ENCODE results near the gene HMHB1.

HMHB1 gene

DNA sequence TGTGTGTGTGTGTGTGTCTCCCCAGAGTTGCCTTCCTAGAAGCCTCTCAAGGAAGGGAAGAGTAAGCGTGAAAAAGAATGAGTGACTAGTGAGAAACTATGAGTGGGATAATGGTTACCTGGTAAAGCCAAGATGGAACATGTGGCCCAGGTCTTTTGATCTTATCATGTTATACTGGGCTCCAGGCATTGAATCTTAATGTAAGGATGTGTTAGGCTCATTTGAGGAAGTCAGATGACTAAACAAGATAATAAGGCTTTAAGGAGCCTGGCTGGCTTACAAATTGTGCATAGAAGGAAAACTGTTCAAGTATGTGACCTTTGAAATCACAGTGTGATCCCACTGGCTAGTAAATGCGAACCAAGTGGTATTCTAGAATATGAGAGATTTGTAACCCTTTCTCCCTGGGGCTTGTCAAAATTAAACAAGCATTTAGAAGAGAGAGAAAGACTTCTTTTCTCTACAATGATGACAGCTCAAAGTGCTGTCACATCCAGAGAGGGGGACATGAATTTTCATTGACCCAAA, 29.9 kb upstream of the HMHB1 start:
- Histone ChIP-seq H3K9me3 (ENCODE audit: insufficient read depth, low read depth, low read length) (peaks cover 4% of the 10 kb centered on the region; the same call in 1 of the 2 replicates), H3K36me3 (ENCODE audit: insufficient read depth, low read length) (no peaks in the 10 kb centered on the region), H3K27ac (ENCODE audit: low read depth, low read length) (peak overlapping the region; percentile 40), H3K9ac (ENCODE audit: low read depth, low read length) (no peak overlapping the region), H3K4me3 (ENCODE audit: low read length) (no peak overlapping the region), H3K27me3 (ENCODE audit: insufficient read depth, low read length) (no peaks in the 10 kb centered on the region), H3K4me1 (ENCODE audit: insufficient read depth, low read length) (peaks cover 19% of the 10 kb centered on the region)
- 95% methylated on average over 2 of the region's 2 CpGs for WGBS

DNA sequence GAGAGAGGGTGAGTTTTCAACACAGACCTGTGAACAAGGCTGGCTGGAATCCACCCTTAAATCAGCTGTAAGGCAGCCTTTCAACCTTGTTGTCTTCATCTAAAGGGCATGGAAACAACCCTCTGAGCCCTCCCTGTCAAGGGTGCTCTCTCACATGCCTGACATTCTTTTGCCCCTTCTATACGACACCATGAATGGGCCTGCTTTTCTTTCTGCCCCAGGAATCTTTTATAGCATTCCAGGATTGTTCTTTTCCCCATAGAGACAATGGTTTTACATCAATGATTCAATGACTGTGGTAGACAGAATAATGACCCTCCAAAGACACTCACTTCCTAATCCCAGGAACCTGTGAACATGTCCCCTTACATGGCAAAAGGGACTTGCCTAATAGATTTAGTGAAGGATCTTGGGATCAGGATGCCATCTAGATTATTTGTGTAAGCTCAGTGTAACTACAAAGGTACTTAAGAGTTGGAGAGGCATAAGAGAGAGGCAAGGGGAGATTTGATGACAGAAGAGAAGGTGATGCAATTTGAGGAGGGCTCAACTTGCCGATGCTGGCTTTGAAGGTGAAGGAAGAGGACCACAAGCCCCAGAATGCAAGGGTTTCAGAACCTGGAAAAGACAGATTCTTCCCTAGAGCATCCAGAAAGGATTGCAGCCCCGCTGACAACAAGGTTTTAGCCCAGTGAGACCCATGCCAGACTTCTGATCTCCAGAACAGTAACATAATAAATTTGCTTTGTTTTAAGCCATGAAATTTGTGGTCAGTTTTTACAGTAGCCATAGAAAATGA, 29.2 kb upstream of the HMHB1 start:
- WGBS = 55% methylated on average over 3 of the region's 3 CpGs
- Histone ChIP-seq H3K9ac (ENCODE audit: low read depth, low read length) (no peak overlapping the region; the same call in 1 of the 2 replicates), H3K36me3 (ENCODE audit: insufficient read depth, low read length) (no peaks in the 10 kb centered on the region), H3K4me3 (ENCODE audit: low read length) (no peak overlapping the region), H3K9me3 (ENCODE audit: insufficient read depth, low read depth, low read length) (peaks cover 4% of the 10 kb centered on the region; the same call in 1 of the 2 replicates), H3K27me3 (ENCODE audit: insufficient read depth, low read length) (no peaks in the 10 kb centered on the region), H3K4me1 (ENCODE audit: insufficient read depth, low read length) (peaks cover 19% of the 10 kb centered on the region), H3K27ac (ENCODE audit: low read depth, low read length) (peak overlapping the region; percentile 72)

DNA sequence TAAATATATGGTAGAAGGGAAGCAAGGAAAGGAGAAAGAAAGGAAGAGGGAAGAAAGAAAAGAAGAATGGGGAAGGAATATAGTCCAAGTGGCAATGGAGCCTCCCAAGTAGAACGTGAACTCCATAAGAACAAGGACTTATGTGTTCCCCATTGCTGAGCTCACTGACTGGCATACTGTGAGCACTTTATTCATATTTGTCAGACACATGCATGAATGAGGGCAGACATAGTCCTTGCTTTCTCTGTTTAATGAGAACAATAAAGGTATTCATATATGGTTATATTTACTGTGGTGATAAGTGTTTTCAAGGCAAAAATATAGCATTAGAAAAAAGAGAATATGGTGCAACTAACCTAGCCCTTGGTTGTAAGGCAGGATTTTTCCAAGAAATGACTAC, 23.6 kb upstream of the HMHB1 start:
- H3K9ac ChIP-seq (ENCODE audit: low read depth, low read length) = no peak overlapping the region
- 94% methylated on average over 1 of the region's 1 CpG for WGBS
- H3K27ac ChIP-seq (ENCODE audit: low read depth, low read length) = no peak overlapping the region
- no peaks in the 10 kb centered on the region for H3K36me3 ChIP-seq (ENCODE audit: insufficient read depth, low read length)
- H3K27me3 ChIP-seq (ENCODE audit: insufficient read depth, low read length) = no peaks in the 10 kb centered on the region
- no peaks in the 10 kb centered on the region for H3K9me3 ChIP-seq (ENCODE audit: insufficient read depth, low read depth, low read length)
- no peak overlapping the region for H3K4me3 ChIP-seq (ENCODE audit: low read length)
- peaks cover 10% of the 10 kb centered on the region for H3K4me1 ChIP-seq (ENCODE audit: insufficient read depth, low read length)

DNA sequence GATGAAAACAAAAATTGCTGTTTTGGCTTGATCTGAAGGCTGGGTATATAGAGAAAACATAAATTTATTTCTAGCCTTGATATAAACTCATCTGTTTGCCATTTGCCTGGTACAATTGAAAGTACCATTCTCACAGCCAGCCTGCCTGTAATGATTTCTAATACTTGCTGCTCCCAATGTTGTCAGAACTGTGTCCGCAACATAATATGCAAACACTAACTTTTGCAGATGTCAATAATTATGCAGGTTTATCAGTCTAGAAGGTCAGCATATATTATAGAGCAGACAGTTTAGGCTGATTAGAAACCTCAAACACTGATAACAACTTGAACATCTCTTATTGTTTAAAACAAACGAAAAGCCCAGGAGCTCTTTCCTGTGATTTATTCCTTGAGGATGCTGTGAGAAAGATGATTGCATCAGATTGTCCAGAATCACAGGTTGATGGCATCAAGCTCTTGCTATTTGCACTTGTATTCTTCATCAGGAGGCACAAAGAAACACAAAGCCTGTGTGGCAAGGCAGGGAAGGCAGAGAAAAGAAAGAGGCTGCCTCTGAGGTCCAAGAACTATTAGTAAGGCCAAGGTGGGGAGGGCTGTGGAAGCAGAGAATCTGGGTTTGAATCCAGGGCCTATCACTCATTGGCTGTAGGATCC, 21.4 kb upstream of the HMHB1 start:
- H3K4me3 ChIP-seq (ENCODE audit: low read length) = no peak overlapping the region
- H3K4me1 ChIP-seq (ENCODE audit: insufficient read depth, low read length) = peaks cover 7% of the 10 kb centered on the region
- no peaks in the 10 kb centered on the region for H3K9me3 ChIP-seq (ENCODE audit: insufficient read depth, low read depth, low read length)
- H3K9ac ChIP-seq (ENCODE audit: low read depth, low read length) = no peak overlapping the region
- 91% methylated on average over 2 of the region's 2 CpGs for WGBS
- no peaks in the 10 kb centered on the region for H3K27me3 ChIP-seq (ENCODE audit: insufficient read depth, low read length)
- no peaks in the 10 kb centered on the region for H3K36me3 ChIP-seq (ENCODE audit: insufficient read depth, low read length)
- no peak overlapping the region for H3K27ac ChIP-seq (ENCODE audit: low read depth, low read length)

DNA sequence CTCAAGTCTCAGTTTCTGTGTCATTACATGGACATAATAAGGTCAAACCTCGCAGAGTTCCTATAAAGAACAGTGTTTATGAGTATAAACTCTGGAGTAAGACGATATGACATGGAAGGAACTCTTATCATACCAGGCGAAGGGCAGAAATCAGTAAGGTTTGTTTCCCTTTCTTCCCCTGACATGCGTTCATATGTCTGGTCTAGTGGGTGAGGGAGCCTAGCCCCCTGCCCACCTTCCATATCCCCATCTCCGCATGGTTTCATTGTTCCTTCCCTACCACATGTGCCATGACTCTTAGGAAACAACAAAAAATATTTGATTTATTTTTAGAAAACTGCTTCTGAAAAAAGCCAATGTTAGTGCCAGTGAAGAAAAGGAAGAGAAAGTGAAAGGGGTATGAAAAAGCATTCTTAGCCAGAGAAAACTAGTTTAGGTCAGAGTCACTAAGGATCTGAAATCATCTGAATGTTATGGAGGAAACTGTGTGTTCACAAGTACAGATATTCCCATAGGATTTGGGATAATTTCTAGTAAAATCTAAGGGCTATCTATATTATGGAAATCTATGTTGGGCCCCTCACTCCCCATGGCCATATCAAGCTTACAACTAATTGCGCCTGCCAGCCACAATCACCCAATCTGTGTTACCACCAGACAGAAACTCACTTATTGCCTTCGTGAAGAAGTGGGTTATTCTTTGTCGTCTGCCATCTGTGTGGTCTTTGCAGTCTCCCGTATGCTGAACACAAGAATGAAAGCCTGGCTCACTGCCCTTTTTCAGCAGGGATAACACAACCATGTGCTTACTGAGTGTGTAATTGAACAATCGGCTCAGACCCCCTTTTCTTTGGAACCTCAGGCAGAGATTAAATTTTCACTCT, 19.9 kb upstream of the HMHB1 start:
- 92% methylated on average over 7 of the region's 10 CpGs for WGBS
- no peaks in the 10 kb centered on the region for H3K27me3 ChIP-seq (ENCODE audit: insufficient read depth, low read length)
- no peak overlapping the region for H3K9ac ChIP-seq (ENCODE audit: low read depth, low read length)
- no peaks in the 10 kb centered on the region for H3K9me3 ChIP-seq (ENCODE audit: insufficient read depth, low read depth, low read length)
- no peak overlapping the region for H3K27ac ChIP-seq (ENCODE audit: low read depth, low read length)
- H3K4me1 ChIP-seq (ENCODE audit: insufficient read depth, low read length) = peaks cover 7% of the 10 kb centered on the region
- no peak overlapping the region for H3K4me3 ChIP-seq (ENCODE audit: low read length)
- no peaks in the 10 kb centered on the region for H3K36me3 ChIP-seq (ENCODE audit: insufficient read depth, low read length)

DNA sequence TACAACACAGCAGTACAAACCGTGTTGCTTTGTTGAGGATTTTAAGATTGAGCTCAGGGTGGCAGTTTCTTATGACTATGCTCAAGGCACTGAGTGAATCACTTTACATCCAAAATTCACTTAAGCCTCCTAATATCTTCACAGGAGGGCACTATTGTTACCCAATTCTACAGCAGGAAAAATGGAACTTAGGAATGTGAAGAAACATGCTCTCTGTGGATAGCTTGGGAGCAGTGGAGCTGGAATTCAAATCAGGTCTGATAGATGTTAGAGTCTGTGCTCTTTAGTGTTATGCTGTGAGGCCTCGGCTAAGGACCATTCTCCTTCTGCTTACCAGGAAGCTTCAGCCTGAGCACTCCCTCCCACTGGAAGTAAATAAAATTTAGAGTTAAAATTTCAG, 18.7 kb upstream of the HMHB1 start:
- no peak overlapping the region for H3K9ac ChIP-seq (ENCODE audit: low read depth, low read length)
- no CpG with 5 or more reads among the region's 2 CpGs for WGBS
- H3K4me1 ChIP-seq (ENCODE audit: insufficient read depth, low read length) = peaks cover 7% of the 10 kb centered on the region
- H3K27ac ChIP-seq (ENCODE audit: low read depth, low read length) = no peak overlapping the region
- no peaks in the 10 kb centered on the region for H3K27me3 ChIP-seq (ENCODE audit: insufficient read depth, low read length)
- no peak overlapping the region for H3K4me3 ChIP-seq (ENCODE audit: low read length)
- no peaks in the 10 kb centered on the region for H3K9me3 ChIP-seq (ENCODE audit: insufficient read depth, low read depth, low read length)
- H3K36me3 ChIP-seq (ENCODE audit: insufficient read depth, low read length) = no peaks in the 10 kb centered on the region

DNA sequence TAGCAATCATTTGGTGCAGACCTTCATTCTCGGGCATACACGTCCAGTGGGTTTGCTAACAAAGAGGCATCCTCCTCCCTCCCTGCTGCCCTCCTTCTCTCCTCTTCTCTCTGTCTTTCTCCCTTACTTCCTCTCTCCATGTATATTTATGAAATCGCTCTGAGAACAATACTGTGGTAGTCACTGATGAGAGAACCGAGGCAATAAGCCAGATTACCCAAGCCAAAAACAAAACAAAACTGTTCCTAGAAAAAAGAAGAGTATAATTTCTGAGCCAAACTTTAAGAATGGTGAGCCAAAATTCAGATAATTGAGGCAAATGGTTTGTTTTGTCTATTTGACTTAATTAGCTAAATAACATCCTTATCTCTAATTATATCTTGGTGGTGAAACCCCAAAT, 15.8 kb upstream of the HMHB1 start:
- Histone ChIP-seq H3K36me3 (ENCODE audit: insufficient read depth, low read length) (no peaks in the 10 kb centered on the region), H3K9ac (ENCODE audit: low read depth, low read length) (no peak overlapping the region), H3K27me3 (ENCODE audit: insufficient read depth, low read length) (no peaks in the 10 kb centered on the region), H3K4me3 (ENCODE audit: low read length) (no peak overlapping the region), H3K9me3 (ENCODE audit: insufficient read depth, low read depth, low read length) (no peaks in the 10 kb centered on the region), H3K4me1 (ENCODE audit: insufficient read depth, low read length) (peaks cover 7% of the 10 kb centered on the region), H3K27ac (ENCODE audit: low read depth, low read length) (no peak overlapping the region)
- WGBS = 94% methylated on average over 3 of the region's 4 CpGs

DNA sequence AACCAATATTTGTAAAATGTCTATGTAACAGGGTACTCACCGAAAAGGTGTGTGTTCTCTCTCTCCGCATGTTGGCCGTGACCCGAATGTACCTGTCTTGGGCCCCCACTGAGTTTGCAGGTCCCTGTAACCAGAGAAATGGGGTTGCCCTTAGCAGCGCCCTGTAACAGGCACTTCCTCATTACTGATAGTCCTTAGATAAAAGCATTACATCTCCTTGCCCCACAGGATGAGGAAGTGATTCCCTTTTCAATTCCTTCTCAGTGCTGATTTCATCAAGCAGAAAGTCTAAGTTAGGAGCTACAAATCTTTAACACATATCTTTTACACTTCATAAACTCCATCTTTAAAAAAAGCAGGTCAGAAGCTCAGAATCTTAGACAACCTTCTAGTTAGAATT, 15.2 kb upstream of the HMHB1 start:
- Histone ChIP-seq H3K4me3 (ENCODE audit: low read length) (no peak overlapping the region), H3K9me3 (ENCODE audit: insufficient read depth, low read depth, low read length) (no peaks in the 10 kb centered on the region)

DNA sequence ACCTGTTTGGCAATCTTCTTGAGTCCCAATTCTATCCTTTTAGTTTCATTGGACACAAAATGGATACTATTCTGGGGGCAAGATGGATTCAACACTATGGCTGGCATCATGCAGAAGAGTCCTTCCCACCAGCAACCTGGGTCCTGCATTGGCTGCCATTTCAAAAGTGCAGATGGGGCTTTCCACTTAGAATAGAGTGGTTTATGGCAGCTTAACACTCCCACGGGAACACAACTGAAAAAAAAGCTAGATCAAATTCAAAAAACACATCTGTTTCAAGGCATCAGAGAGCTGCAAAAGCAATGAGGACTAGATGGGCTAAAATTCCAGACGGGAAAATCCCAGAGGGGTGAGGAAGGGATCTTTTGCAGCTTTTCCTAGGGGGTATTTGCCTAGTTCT, 11.2 kb upstream of the HMHB1 start:
- no peak overlapping the region for H3K27ac ChIP-seq (ENCODE audit: low read depth, low read length)
- H3K27me3 ChIP-seq (ENCODE audit: insufficient read depth, low read length) = no peaks in the 10 kb centered on the region
- 97% methylated on average over 2 of the region's 2 CpGs for WGBS
- H3K9me3 ChIP-seq (ENCODE audit: insufficient read depth, low read depth, low read length) = no peaks in the 10 kb centered on the region
- H3K9ac ChIP-seq (ENCODE audit: low read depth, low read length) = no peak overlapping the region
- H3K4me1 ChIP-seq (ENCODE audit: insufficient read depth, low read length) = no peaks in the 10 kb centered on the region
- no peak overlapping the region for H3K4me3 ChIP-seq (ENCODE audit: low read length)
- no peaks in the 10 kb centered on the region for H3K36me3 ChIP-seq (ENCODE audit: insufficient read depth, low read length)

More for the DNA sequence above, 15.2 kb upstream of the HMHB1 start:
- 96% methylated on average over 5 of the region's 5 CpGs for WGBS
- no peak overlapping the region for H3K9ac ChIP-seq (ENCODE audit: low read depth, low read length)
- H3K4me1 ChIP-seq (ENCODE audit: insufficient read depth, low read length) = peaks cover 7% of the 10 kb centered on the region
- no peaks in the 10 kb centered on the region for H3K36me3 ChIP-seq (ENCODE audit: insufficient read depth, low read length)
- H3K27me3 ChIP-seq (ENCODE audit: insufficient read depth, low read length) = no peaks in the 10 kb centered on the region
- H3K27ac ChIP-seq (ENCODE audit: low read depth, low read length) = no peak overlapping the region

DNA sequence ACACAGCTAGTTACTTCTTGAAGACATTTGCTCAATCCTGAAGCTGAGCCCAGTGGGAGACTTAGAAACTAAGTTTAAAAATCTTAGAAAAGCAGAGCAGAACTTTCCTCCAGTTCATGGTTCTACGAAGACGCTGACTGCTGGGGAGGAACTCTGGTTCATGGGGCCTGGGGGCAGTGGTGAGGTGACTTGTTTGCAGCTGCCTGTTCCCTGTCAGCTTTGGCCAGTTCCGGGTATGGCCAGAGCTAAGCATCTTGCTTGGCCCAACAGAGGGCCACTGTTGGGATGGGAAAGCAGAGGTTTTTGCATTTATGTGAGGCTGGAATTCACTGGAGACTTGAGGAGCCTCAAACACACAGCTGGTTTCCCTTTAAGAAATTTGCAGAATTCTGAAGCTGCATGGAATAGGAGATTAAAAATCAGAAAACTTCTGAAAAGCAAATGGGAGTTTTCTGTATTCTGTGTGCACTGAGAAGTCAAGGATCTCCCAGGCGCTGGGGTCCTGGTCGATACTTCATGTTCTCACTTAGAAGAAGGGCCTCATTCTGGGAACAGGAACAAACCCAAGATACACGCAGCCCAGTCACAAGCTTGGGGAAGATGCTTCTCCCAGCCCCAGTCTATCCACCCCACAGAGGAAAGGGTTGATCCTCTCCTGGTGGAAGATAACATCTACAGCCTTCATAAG, 10.6 kb upstream of the HMHB1 start:
- Histone ChIP-seq H3K27ac (ENCODE audit: low read depth, low read length) (no peak overlapping the region), H3K9me3 (ENCODE audit: insufficient read depth, low read depth, low read length) (no peaks in the 10 kb centered on the region)

More for the DNA sequence above, 10.6 kb upstream of the HMHB1 start:
- Histone ChIP-seq H3K4me3 (ENCODE audit: low read length) (no peak overlapping the region), H3K4me1 (ENCODE audit: insufficient read depth, low read length) (no peaks in the 10 kb centered on the region), H3K36me3 (ENCODE audit: insufficient read depth, low read length) (no peaks in the 10 kb centered on the region), H3K27me3 (ENCODE audit: insufficient read depth, low read length) (no peaks in the 10 kb centered on the region), H3K9ac (ENCODE audit: low read depth, low read length) (no peak overlapping the region)
- WGBS = 92% methylated on average over 6 of the region's 6 CpGs
